Endodermal cell (in vitro differentiated cells): Measurements from ENCODE around the gene BBOF1. TPM values are rescaled to one million over a fixed set of nuclear protein-coding genes. Genes with fewer than 3 reads are reported as not detected.
A peak's percentile ranks its signal among the peaks of the same experiment; 100 is the strongest.

ENCODE experiments used
- DNase-seq: peaks from one replicate; pipeline ENCODE4 v3.0.0-alpha.2; 2017
- H3K27ac ChIP-seq: 2 replicates; pipeline ENCODE4 v1.5.1; 2013; ENCODE audit warnings: mild to moderate bottlenecking, low read depth, low read length, moderate library complexity
- H3K27me3 ChIP-seq: 2 replicates; pipeline ENCODE4 v1.6.1; 2013; ENCODE audit warnings: mild to moderate bottlenecking, low read length, moderate library complexity; ENCODE audit not compliant: insufficient read depth, control insufficient read depth, poor library complexity, severe bottlenecking
- H3K36me3 ChIP-seq: 2 replicates; pipeline ENCODE4 v1.7.0; 2013; ENCODE audit warnings: mild to moderate bottlenecking, low read length, moderate library complexity; ENCODE audit not compliant: control insufficient read depth, insufficient read depth
- H3K4me1 ChIP-seq: one replicate; pipeline ENCODE4 v1.7.0; 2013; ENCODE audit warnings: low read length; ENCODE audit not compliant: control insufficient read depth, insufficient read depth
- H3K4me3 ChIP-seq: 2 replicates; pipeline ENCODE4 v1.5.1; 2013; ENCODE audit warnings: mild to moderate bottlenecking, low read length, moderate library complexity
- H3K9ac ChIP-seq: 2 replicates; pipeline ENCODE4 v1.6.1; 2013; ENCODE audit warnings: mild to moderate bottlenecking, low read length, moderate library complexity; ENCODE audit not compliant: poor library complexity, severe bottlenecking; ENCODE audit errors: extremely low read depth
- H3K9me3 ChIP-seq: 2 replicates; pipeline ENCODE4 v1.6.1; 2013; ENCODE audit warnings: mild to moderate bottlenecking, low read length, moderate library complexity; ENCODE audit not compliant: control insufficient read depth
- H3K27ac Mint-ChIP-seq: 2 replicates; pipeline ENCODE4 v1.8.0; 2020; ENCODE audit warnings: mixed read lengths
- H3K27me3 Mint-ChIP-seq: 2 replicates; pipeline ENCODE4 v1.8.0; 2021; ENCODE audit warnings: mild to moderate bottlenecking, mixed read lengths; ENCODE audit not compliant: insufficient read depth
- H3K36me3 Mint-ChIP-seq: 2 replicates; pipeline ENCODE4 v1.8.0; 2020; ENCODE audit warnings: low read depth, mixed read lengths
- H3K4me1 Mint-ChIP-seq: 2 replicates; pipeline ENCODE4 v1.8.0; 2020; ENCODE audit warnings: mixed read lengths
- H3K4me3 Mint-ChIP-seq: 2 replicates; pipeline ENCODE4 v1.8.0; 2020; ENCODE audit warnings: mild to moderate bottlenecking, moderate library complexity, mixed read lengths
- H3K9me3 Mint-ChIP-seq: 2 replicates; pipeline ENCODE4 v1.8.0; 2020; ENCODE audit warnings: mild to moderate bottlenecking, mixed read lengths
- WGBS, 2 experiments: methylation state at CpG; one replicate each; pipeline versions ENCODE4 v1.1.5 to v1.1.7; 2013; ENCODE audit warnings: missing lambda C conversion rate in 2 of 2, mixed read lengths in 1 of 2; ENCODE audit not compliant: insufficient coverage in 1 of 2, insufficient read length in 1 of 2; 5-methylcytosine and 5-hydroxymethylcytosine counted together
- total RNA-seq, 2 donors: library from RNA; stranded (reverse); fragmentation: NEBNext Ultra II Directional in 1 of 2; extraction: Animal tissue kit (Norgen Biotek cat#: 25700) in 1 of 2; gene quantifications; 2 replicates in 1 of 2; 3 replicates in 1 of 2; pipeline ENCODE4 v1.2.1, GENCODE V29; 2021
- TF ChIP-seq, protein P1 (sequence below): fragments of 200-600 bp; sonication (generic); conservative IDR thresholded peaks from 2 replicates; pipeline ENCODE4 v1.5.0; 2021; ENCODE audit warnings: antibody characterized with exemption, mild to moderate bottlenecking

Gene BBOF1
- total RNA-seq, 2 donors from 2014 or later, result 2.6 to 2.9 TPM

DNA sequence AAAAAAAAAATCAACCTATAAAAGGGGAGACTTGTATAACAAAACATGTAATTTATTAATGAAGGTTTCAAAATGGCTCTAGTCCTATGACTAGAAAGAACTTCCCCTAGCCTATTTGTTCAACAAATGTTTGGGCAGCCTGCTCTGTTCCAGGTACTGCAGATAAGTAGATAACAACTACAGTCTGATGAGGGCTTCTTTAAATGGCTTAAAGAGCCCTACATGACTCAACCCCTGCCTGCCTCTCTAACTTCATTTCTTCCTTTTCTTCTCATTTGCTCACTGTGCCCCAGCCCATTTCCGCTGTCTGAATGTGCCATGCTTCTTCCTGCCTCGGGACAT lies 43.6 kb downstream of the BBOF1 start:
- H3K4me1 Mint-ChIP-seq, result no peaks in the 10 kb centered on the region
- peaks cover 64% of the 10 kb centered on the region for H3K36me3 Mint-ChIP-seq
- DNase-seq, result no peak
- H3K27ac Mint-ChIP-seq, result no peak overlapping the region
- no peaks in the 10 kb centered on the region for H3K9me3 ChIP-seq
- no peaks in the 10 kb centered on the region for H3K27me3 Mint-ChIP-seq
- H3K27ac ChIP-seq, result no peak overlapping the region
- no peak overlapping the region for H3K4me3 Mint-ChIP-seq
- H3K9me3 Mint-ChIP-seq, result no peaks in the 10 kb centered on the region
- TF ChIP-seq, protein P1, sequence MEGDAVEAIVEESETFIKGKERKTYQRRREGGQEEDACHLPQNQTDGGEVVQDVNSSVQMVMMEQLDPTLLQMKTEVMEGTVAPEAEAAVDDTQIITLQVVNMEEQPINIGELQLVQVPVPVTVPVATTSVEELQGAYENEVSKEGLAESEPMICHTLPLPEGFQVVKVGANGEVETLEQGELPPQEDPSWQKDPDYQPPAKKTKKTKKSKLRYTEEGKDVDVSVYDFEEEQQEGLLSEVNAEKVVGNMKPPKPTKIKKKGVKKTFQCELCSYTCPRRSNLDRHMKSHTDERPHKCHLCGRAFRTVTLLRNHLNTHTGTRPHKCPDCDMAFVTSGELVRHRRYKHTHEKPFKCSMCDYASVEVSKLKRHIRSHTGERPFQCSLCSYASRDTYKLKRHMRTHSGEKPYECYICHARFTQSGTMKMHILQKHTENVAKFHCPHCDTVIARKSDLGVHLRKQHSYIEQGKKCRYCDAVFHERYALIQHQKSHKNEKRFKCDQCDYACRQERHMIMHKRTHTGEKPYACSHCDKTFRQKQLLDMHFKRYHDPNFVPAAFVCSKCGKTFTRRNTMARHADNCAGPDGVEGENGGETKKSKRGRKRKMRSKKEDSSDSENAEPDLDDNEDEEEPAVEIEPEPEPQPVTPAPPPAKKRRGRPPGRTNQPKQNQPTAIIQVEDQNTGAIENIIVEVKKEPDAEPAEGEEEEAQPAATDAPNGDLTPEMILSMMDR, result no peak
- WGBS, 2 experiments, result 100% methylated on average over 2 of the region's 2 CpGs
- no peaks in the 10 kb centered on the region for H3K4me1 ChIP-seq
- H3K27me3 ChIP-seq, result no peaks in the 10 kb centered on the region
- no peak overlapping the region for H3K9ac ChIP-seq
- no peak overlapping the region for H3K4me3 ChIP-seq
- peaks cover 47% of the 10 kb centered on the region for H3K36me3 ChIP-seq

DNA sequence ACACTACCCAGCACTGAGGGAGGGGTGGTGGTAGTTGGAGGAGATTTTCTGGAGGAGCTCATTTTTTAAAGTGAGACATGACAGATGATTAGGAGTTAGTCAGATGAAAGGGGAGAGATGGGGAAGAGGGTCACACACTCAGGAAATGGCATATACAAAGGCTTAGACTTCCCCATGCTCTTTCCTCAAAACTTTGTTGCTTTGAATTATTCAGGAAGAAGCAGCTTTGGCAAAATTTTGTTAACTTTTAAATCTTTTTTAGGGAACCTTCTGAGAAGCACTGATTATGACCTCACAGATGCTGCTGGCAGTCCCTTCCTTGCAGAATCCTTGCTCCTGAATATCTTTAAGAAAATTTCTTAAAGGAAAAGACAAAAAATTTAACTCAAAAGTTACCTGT lies 45.3 kb downstream of the BBOF1 start:
- H3K9me3 Mint-ChIP-seq, result no peaks in the 10 kb centered on the region
- H3K4me3 Mint-ChIP-seq, result no peak overlapping the region
- Histone ChIP-seq H3K4me3 (no peak overlapping the region), H3K4me1 (no peaks in the 10 kb centered on the region), H3K9me3 (no peaks in the 10 kb centered on the region), H3K9ac (no peak overlapping the region), H3K36me3 (peaks cover 50% of the 10 kb centered on the region), H3K27me3 (no peaks in the 10 kb centered on the region), H3K27ac (no peak overlapping the region)
- H3K27me3 Mint-ChIP-seq, result no peaks in the 10 kb centered on the region
- DNase-seq, result no peak
- no peaks in the 10 kb centered on the region for H3K4me1 Mint-ChIP-seq
- TF ChIP-seq, protein P1, result no peak
- H3K27ac Mint-ChIP-seq, result peak overlapping the region; percentile 74
- H3K36me3 Mint-ChIP-seq, result peaks cover 62% of the 10 kb centered on the region

DNA sequence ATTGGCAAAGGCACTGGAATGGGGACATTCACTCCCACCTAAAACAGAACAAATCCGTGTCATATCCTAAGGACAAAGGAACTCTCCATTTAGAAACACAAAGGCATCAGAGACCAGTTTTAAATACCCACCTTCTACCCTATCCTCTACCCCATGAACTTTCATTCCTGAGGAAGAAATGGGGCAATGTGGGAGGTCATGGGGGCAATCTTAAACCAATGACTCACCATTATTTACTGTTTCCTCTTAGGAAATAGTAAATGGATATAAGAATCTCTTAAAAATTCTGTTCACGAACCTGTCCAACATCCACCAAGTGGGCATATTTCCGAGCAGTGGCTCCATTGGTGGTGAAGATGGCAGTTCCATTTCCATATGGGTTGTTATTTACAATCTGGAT lies 45.7 kb downstream of the BBOF1 start:
- H3K9me3 ChIP-seq, result no peaks in the 10 kb centered on the region
- peaks cover 48% of the 10 kb centered on the region for H3K36me3 ChIP-seq
- no peaks in the 10 kb centered on the region for H3K27me3 ChIP-seq
- H3K9me3 Mint-ChIP-seq, result no peaks in the 10 kb centered on the region
- H3K27ac ChIP-seq, result no peak overlapping the region
- peak overlapping the region; percentile 74 for H3K27ac Mint-ChIP-seq
- no peak overlapping the region for H3K9ac ChIP-seq
- DNase-seq, result no peak
- H3K4me1 Mint-ChIP-seq, result no peaks in the 10 kb centered on the region
- TF ChIP-seq, protein P1, result no peak
- WGBS, 2 experiments, result 88 to 100% methylated on average over 2 to 3 of the region's 3 CpGs
- no peak overlapping the region for H3K4me3 ChIP-seq
- H3K4me1 ChIP-seq, result no peaks in the 10 kb centered on the region
- H3K27me3 Mint-ChIP-seq, result no peaks in the 10 kb centered on the region
- H3K36me3 Mint-ChIP-seq, result peaks cover 60% of the 10 kb centered on the region
- H3K4me3 Mint-ChIP-seq, result no peak overlapping the region
